ENCODE data around the gene SELENOF.

DNA sequence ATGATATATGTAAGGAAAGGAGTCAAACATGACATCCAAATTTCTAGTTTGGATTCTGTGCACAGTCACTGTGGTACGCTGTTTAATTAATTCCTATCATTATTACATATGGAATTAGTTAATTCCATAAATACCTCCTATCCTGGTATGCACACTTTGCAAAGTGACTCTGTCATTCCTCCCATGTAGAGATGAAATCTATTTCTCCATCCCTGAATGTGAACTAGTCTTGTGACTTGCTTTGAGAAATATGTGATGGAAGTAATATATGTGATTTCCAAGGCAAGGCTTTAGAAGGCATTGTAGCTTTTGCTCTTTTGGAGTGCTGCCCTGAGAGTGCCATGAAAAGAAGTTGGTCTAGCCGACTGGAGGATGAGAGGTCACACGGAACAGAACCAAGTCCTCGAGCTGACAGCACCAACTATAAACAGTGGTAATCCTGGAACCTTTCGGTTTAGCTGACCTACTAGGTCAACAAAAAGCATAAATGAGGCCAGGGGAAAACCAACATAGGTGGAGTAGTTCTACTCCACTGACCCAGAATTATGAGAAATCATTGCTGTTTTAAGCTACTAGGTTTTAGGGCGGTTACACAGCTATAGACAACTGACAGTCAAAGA, 1.5 kb downstream of the SELENOF start:
- TF ChIP-seq CTCF (IDR thresholded peaks at IDR 0.05): no peak
- TF ChIP-seq POLR2AphosphoS5 (IDR thresholded peaks at IDR 0.05): no peak

Measured in breast epithelium (tissue), 3 donors.